Measurements from ENCODE around the gene MAGEA3.
"Not testable (repeated sequence)": the region's sequence is repeated elsewhere in the genome, so short reads cannot be mapped to it uniquely, and the experiment has no call there.

GRCh38 chrX:152713815-152714787 is 15.5 kb downstream of the MAGEA3 start, which contains the start of gene MAGEA2B:
- TF ChIP-seq CTCF (IDR thresholded peaks at IDR 0.05; ENCODE audit: insufficient read depth, low read length); SPI1 (IDR thresholded peaks at IDR 0.05; ENCODE audit: borderline replicate concordance, low read depth); POLR2AphosphoS5 (IDR thresholded peaks at IDR 0.05; ENCODE audit: low read depth); GABPA (IDR thresholded peaks at IDR 0.05; ENCODE audit: low read depth): not testable (repeated sequence)

Measured in HL-60 (cell line).